ENCODE results near the gene OR4D1.

OR4D1 gene

DNA sequence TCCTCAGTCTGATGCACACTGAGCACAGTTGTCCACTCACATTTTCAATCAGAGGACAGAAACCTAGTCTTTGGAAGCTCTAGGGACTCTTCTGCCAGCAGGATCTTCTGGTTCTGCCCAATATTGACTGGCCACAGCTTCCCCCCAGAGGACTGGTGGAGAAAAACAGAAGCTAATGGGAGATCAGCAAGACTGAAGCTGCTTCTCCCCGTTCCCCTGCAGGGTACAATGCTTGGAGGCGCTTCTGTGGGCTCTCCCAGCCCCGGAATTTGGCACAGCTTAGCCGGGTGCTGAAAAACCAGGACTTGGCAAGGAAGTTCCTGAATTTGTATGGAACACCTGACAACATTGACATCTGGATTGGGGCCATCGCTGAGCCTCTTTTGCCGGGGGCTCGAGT, 54.7 kb downstream of the OR4D1 start:
- TF ChIP-seq, protein P1, sequence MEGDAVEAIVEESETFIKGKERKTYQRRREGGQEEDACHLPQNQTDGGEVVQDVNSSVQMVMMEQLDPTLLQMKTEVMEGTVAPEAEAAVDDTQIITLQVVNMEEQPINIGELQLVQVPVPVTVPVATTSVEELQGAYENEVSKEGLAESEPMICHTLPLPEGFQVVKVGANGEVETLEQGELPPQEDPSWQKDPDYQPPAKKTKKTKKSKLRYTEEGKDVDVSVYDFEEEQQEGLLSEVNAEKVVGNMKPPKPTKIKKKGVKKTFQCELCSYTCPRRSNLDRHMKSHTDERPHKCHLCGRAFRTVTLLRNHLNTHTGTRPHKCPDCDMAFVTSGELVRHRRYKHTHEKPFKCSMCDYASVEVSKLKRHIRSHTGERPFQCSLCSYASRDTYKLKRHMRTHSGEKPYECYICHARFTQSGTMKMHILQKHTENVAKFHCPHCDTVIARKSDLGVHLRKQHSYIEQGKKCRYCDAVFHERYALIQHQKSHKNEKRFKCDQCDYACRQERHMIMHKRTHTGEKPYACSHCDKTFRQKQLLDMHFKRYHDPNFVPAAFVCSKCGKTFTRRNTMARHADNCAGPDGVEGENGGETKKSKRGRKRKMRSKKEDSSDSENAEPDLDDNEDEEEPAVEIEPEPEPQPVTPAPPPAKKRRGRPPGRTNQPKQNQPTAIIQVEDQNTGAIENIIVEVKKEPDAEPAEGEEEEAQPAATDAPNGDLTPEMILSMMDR (IDR thresholded peaks at IDR 0.05; ENCODE audit: insufficient read depth, low read depth, low read length, missing control alignments) = no peak
- DNase-seq (ENCODE audit: low read depth) = no peak

DNA sequence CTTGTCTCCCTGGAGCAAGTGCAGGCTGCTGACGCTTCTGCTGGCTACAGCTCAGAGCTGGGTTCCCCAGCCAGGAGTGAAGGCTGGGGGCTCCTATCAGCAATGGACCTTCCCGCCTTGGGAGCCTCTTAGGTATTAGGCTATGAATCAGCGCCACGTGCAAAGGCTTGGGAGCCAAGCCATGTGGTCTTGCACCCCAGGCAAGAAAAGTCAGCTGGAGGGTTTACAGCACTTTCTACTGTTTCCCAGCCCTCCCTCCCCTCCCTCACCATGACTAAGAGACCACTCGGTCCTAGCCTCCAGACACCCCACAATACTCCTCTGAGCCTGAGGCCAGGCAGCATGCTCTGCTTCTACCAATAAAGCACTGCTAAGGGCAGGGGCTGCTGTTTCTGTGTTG, 56.6 kb downstream of the OR4D1 start:
- H3K4me3 ChIP-seq (ENCODE audit: low read length) = no peak overlapping the region
- no peak for DNase-seq (ENCODE audit: low read depth)
- TF ChIP-seq, protein P1 (IDR thresholded peaks at IDR 0.05; ENCODE audit: insufficient read depth, low read depth, low read length, missing control alignments) = no peak

More for the DNA sequence above, 54.7 kb downstream of the OR4D1 start:
- no peak overlapping the region for H3K4me3 ChIP-seq (ENCODE audit: low read length)

- TF ChIP-seq, protein P1 (IDR thresholded peaks at IDR 0.05; ENCODE audit: insufficient read depth, low read depth, low read length, missing control alignments) = no peak
- no peak for DNase-seq (ENCODE audit: low read depth)
- no peak overlapping the region for H3K4me3 ChIP-seq (ENCODE audit: low read length)
Observed at GRCh38 chr17:58205936-58206335, 57.8 kb downstream of the OR4D1 start.

DNA sequence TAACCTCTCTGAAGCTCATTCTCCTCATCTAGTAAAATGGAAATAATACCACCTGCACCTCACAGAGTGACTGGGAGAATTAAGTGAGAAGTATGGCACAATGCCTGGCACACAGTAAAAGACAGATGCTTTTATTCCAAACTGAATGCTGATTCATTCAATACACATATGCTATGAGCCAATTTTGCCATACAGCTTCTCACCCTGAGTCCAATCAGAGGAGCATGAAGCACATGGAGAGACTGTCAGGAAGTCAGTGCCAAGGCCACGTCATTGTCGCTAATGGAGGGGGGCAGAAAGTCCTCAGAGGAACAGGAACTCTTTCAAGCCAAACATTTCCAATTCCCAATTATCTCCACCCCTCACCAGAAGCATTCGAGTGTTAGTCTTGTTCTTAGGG, 59.3 kb downstream of the OR4D1 start:
- H3K4me3 ChIP-seq (ENCODE audit: low read length) = no peak overlapping the region
- TF ChIP-seq, protein P1 (IDR thresholded peaks at IDR 0.05; ENCODE audit: insufficient read depth, low read depth, low read length, missing control alignments) = no peak
- no peak for DNase-seq (ENCODE audit: low read depth)

DNA sequence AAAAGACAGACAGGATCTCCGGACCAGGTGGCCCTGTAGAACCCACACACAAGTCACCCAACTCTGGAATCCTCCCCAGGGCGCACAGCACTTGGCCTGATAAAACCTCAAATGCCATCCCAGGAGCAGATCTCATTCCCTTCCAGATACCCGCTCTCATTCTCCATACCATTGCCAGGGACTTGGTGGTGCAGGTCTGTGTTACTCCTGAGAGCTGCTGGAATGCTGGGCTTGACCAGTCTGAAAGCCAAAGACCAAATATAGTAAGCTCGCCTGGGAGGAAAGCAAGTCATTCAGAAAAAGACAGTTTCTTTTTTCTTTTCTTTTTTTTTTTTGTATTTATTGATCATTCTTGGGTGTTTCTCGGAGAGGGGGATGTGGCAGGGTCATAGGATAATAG, 60.2 kb downstream of the OR4D1 start:
- TF ChIP-seq, protein P1 (IDR thresholded peaks at IDR 0.05; ENCODE audit: insufficient read depth, low read depth, low read length, missing control alignments) = no peak
- H3K4me3 ChIP-seq (ENCODE audit: low read length) = no peak overlapping the region
- DNase-seq (ENCODE audit: low read depth) = no peak

All from epithelial cell of esophagus (primary cell).